GM13977 (cell line): Measurements from ENCODE around the gene RAD23A.
A peak's percentile ranks its signal among the peaks of the same experiment; 100 is the strongest.

Experiments used
- DNase-seq: peaks from one replicate; pipeline ENCODE4 v3.0.0; 2012; ENCODE audit warnings: low spot score
- CTCF ChIP-seq: IDR thresholded peaks from 2 replicates; pipeline ENCODE4 v1.5.1; 2012; ENCODE audit warnings: mild to moderate bottlenecking, control low read depth; ENCODE audit not compliant: insufficient read depth; ENCODE audit errors: extremely low read depth, missing control alignments
- in situ Hi-C: fragments of 300-500 bp; cut with MboI; formaldehyde crosslinking; loops from one replicate; pipeline ENCODE4 v1.12.0; 2022; ENCODE audit warnings: low sequenced_read_pairs, low pct_unique_long_range_greater_than_20kb, mixed read lengths, inconsistent platforms; ENCODE audit not compliant: unreplicated experiment

The RAD23A gene

GRCh38 chr19:12945479-12946091 is at the start of gene RAD23A:
Gene RAD23A (plus strand): TSS chr19:12945862. CDS start chr19:12945949, 87 bp downstream.
- DNase-seq = peak; percentile 95
- TF ChIP-seq CTCF = no peak
- in situ Hi-C loops = no loop called here

GRCh38 chr19:12896460-12896859 is 49.2 kb upstream of the RAD23A start:
- DNase-seq = no peak
- in situ Hi-C loops = no loop called here
- TF ChIP-seq CTCF = no peak

GRCh38 chr19:12899891-12900518 is 45.7 kb upstream of the RAD23A start:
- peak; percentile 83 for DNase-seq
- TF ChIP-seq CTCF = peak; percentile 11
- in situ Hi-C loops = no loop called here

- in situ Hi-C loops = no loop called here
- no peak for DNase-seq
- TF ChIP-seq CTCF = no peak
These were observed 38.5 kb upstream of the RAD23A start for GRCh38 chr19:12907166-12907565.

GRCh38 chr19:12912571-12912970 is 33.1 kb upstream of the RAD23A start:
- TF ChIP-seq CTCF = no peak
- in situ Hi-C loops = no loop called here
- no peak for DNase-seq

GRCh38 chr19:12913011-12913561 is 32.6 kb upstream of the RAD23A start:
- no peak for TF ChIP-seq CTCF
- in situ Hi-C loops = no loop called here
- no peak for DNase-seq
